GM12878 (cell line): Measurements from ENCODE around the gene PSMD13. TPM values are rescaled to one million over a fixed set of nuclear protein-coding genes. Genes with fewer than 3 reads are reported as not detected.

Experiments used
- ATAC-seq: fragments of 200-7000 bp; cut with Tn5 transposase; 3 replicates; pipeline ENCODE4 v1.9.1; 2020; ENCODE audit warnings: mild to moderate bottlenecking, moderate library complexity
- BruUV-seq: library from RNA; stranded (reverse); fragments of 400-500 nt; replicated peaks from 2 replicates; lab custom pipeline; 2021; lab: Mats Ljungman, UMichigan
- CTCF ChIA-PET: fragments of 300-600 bp; sonication (Branson Sonifier 250); formaldehyde crosslinking; extraction: SDS; loops from one replicate; lab custom pipeline; 2021; ENCODE audit warnings: inconsistent platforms; lab: Yijun Ruan, JAX
- POLR2A ChIA-PET: fragments of 350-600 bp; formaldehyde crosslinking; extraction: SDS; loops from one replicate; lab custom pipeline; 2021; ENCODE audit warnings: inconsistent platforms; lab: Charles Lee
- RAD21 ChIA-PET: fragments of 300-600 bp; sonication (Branson Sonifier 250); formaldehyde crosslinking; loops from one replicate; lab custom pipeline; 2023; ENCODE audit warnings: antibody characterized with exemption; ENCODE audit not compliant: unreplicated experiment; lab: Charles Lee
- SMC1A ChIA-PET: fragments of 300-600 bp; sonication (Branson Sonifier 250); formaldehyde crosslinking; loops from one replicate; lab custom pipeline; 2023; ENCODE audit not compliant: unreplicated experiment, uncharacterized antibody; lab: Charles Lee
- DNase-seq: peaks from one replicate; pipeline ENCODE4 v3.0.0-alpha.2; 2011; ENCODE audit warnings: low read depth, low spot score
- FAIRE-seq: peaks from 3 replicates; lab custom pipeline; 2011; peaks lifted over from hg19 to GRCh38; lab: Jason Lieb, UNC
- H2AFZ ChIP-seq: 2 replicates; pipeline ENCODE4 v1.6.0; 2011; ENCODE audit warnings: low read depth, low read length, control low read depth; ENCODE audit not compliant: control insufficient read depth
- H3K27ac ChIP-seq: 2 replicates; pipeline ENCODE4 v1.5.1; 2011; ENCODE audit warnings: control low read depth; ENCODE audit not compliant: control insufficient read depth, insufficient read depth
- H3K27me3 ChIP-seq, 2 experiments: replicated peaks in 1 of 2; 2 replicates each; pipeline versions ENCODE4 v1.6.0 to v1.6.1; 2011; ENCODE audit warnings: low read length in 1 of 2; ENCODE audit not compliant: control insufficient read depth in 2 of 2, insufficient read depth in 2 of 2
- H3K36me3 ChIP-seq, 2 experiments: 2 replicates each; pipeline ENCODE4 v1.5.1; 2011; ENCODE audit warnings: low read length in 1 of 2; ENCODE audit not compliant: control insufficient read depth in 2 of 2, insufficient read depth in 2 of 2
- H3K4me1 ChIP-seq: 2 replicates; pipeline ENCODE4 v1.6.1; 2011; ENCODE audit warnings: mild to moderate bottlenecking, low read length, moderate library complexity, mixed read lengths; ENCODE audit not compliant: control insufficient read depth, insufficient read depth
- H3K4me2 ChIP-seq: 2 replicates; pipeline ENCODE4 v1.6.0; 2011; ENCODE audit warnings: control low read depth; ENCODE audit not compliant: control insufficient read depth, insufficient read depth
- H3K4me3 ChIP-seq: fragments of 200-600 bp; sonication (generic); 2 replicates; pipeline ENCODE4 v1.5.1; 2016
- H3K79me2 ChIP-seq: 2 replicates; pipeline ENCODE4 v1.6.0; 2011; ENCODE audit warnings: low read length; ENCODE audit not compliant: control insufficient read depth, insufficient read depth
- H3K9ac ChIP-seq: 2 replicates; pipeline ENCODE4 v1.8.0; 2011; ENCODE audit warnings: low read length, control low read depth, mixed read lengths; ENCODE audit not compliant: control insufficient read depth, insufficient read depth
- H3K9me3 ChIP-seq: replicated peaks from 3 replicates; pipeline ENCODE4 v1.5.1; 2011; ENCODE audit warnings: mild to moderate bottlenecking, low read length; ENCODE audit not compliant: control insufficient read depth, insufficient read depth
- H4K20me1 ChIP-seq: 2 replicates; pipeline ENCODE4 v1.6.0; 2011; ENCODE audit not compliant: control insufficient read depth, insufficient read depth
- EP300 ChIP-seq, 2 experiments: fragments of 150-350 bp in 1 of 2; IDR thresholded peaks; 2 replicates each; pipeline ENCODE4 v1.6.1; 2011 to 2012; ENCODE audit warnings: low read depth in 2 of 2, low read length in 2 of 2, borderline replicate concordance in 1 of 2, improper control_type of control experiment in 1 of 2, inconsistent platforms in 1 of 2; ENCODE audit not compliant: control insufficient read depth in 1 of 2
- IKZF1 ChIP-seq: fragments of 450-650 bp; conservative IDR thresholded peaks from 2 replicates; pipeline ENCODE4 v1.6.1; 2017; ENCODE audit warnings: antibody characterized with exemption, mild to moderate bottlenecking
- MEF2B ChIP-seq: fragments of 450-650 bp; IDR thresholded peaks from 2 replicates; pipeline ENCODE4 v1.6.1; 2018; ENCODE audit warnings: mild to moderate bottlenecking, moderate library complexity; ENCODE audit not compliant: partially characterized antibody, poor library complexity, severe bottlenecking
- PML ChIP-seq: IDR thresholded peaks from 2 replicates; pipeline ENCODE4 v1.6.1; 2012; ENCODE audit warnings: low read length, inconsistent platforms
- RELA ChIP-seq: fragments of 450-650 bp; IDR thresholded peaks from 2 replicates; pipeline ENCODE4 v1.8.0; 2014; ENCODE audit warnings: borderline replicate concordance; ENCODE audit not compliant: partially characterized antibody
- RFX5 ChIP-seq: IDR thresholded peaks from 2 replicates; pipeline ENCODE4 v1.6.1; 2011; ENCODE audit warnings: low read depth, low read length, improper control_type of control experiment
- STAT3 ChIP-seq: IDR thresholded peaks from 2 replicates; pipeline ENCODE4 v1.6.1; 2011; ENCODE audit warnings: low read depth, low read length, improper control_type of control experiment
- YBX1 ChIP-seq: fragments of 450-650 bp; IDR thresholded peaks from 2 replicates; pipeline ENCODE4 v1.6.1; 2016; ENCODE audit warnings: antibody characterized with exemption
- ZNF274 ChIP-seq: IDR thresholded peaks from one replicate; pipeline ENCODE4 v1.8.0; 2011; ENCODE audit not compliant: insufficient read length, insufficient read depth
- ZSCAN29 ChIP-seq: fragments of 450-650 bp; IDR thresholded peaks from 2 replicates; pipeline ENCODE4 v1.6.1; 2017; ENCODE audit warnings: mild to moderate bottlenecking, moderate library complexity
- WGBS: methylation state at CpG from one replicate; pipeline ENCODE4 v1.1.6; 2016; ENCODE audit warnings: low lambda C conversion rate; ENCODE audit not compliant: insufficient replicate concordance, insufficient coverage; ENCODE audit errors: missing lambda C conversion rate; 5-methylcytosine and 5-hydroxymethylcytosine counted together
- in situ Hi-C: fragments of 300-500 bp; cut with MboI; formaldehyde crosslinking; loops from 9 replicates; pipeline ENCODE4 v1.14.3; 2018; ENCODE audit warnings: mixed read lengths
- intact Hi-C: fragments of 100-400 bp; cut with micrococcal nuclease; formaldehyde crosslinking; loops from one replicate; pipeline ENCODE4 v1.14.2; 2022; ENCODE audit not compliant: unreplicated experiment
- polyA plus RNA-seq, 11 experiments: library from polyadenylated mRNA; depleted of rRNA in 4 of 11; unstranded in 6 of 11; stranded (reverse) in 5 of 11; fragments of >200 nt; fragmentation: Nextera tagmentation in 4 of 11; fragmentation: Illumina TruSeq in 1 of 11; extraction: Ambion mirVana in 4 of 11; extraction: Trizol in 1 of 11; gene quantifications; 1 replicate in 1 of 11; 2 replicates in 10 of 11; pipeline versions ENCODE4 v1.2.1 to v1.2.3, GENCODE V29; 2011 to 2016; ENCODE audit warnings: inconsistent platforms in 2 of 11, missing spikeins in 2 of 11, low read depth in 1 of 11
- total RNA-seq, 4 experiments: library from RNA; depleted of rRNA in 3 of 4; stranded (reverse); fragments of >200 nt in 3 of 4; fragmentation: Illumina TruSeq in 1 of 4; extraction: Trizol in 1 of 4; gene quantifications; 2 replicates each; pipeline versions ENCODE4 v1.2.1 to v1.2.3, GENCODE V29; 2013 to 2021
- TF ChIP-seq, protein P1 (sequence below): IDR thresholded peaks from 2 replicates; pipeline ENCODE4 v1.6.1; 2012; ENCODE audit warnings: low read depth, low read length, improper control_type of control experiment
- TF ChIP-seq, protein P2 (sequence below): IDR thresholded peaks from 2 replicates; pipeline ENCODE4 v1.6.1; 2011; ENCODE audit warnings: low read depth, low read length, improper control_type of control experiment, borderline replicate concordance

PSMD13 gene
- total and polyA plus RNA-seq, 10 of the 15 experiments (the other 5 are each of a cell fraction or from before 2014, with no cell fraction given), result 141 to 303 (median 177) TPM

DNA sequence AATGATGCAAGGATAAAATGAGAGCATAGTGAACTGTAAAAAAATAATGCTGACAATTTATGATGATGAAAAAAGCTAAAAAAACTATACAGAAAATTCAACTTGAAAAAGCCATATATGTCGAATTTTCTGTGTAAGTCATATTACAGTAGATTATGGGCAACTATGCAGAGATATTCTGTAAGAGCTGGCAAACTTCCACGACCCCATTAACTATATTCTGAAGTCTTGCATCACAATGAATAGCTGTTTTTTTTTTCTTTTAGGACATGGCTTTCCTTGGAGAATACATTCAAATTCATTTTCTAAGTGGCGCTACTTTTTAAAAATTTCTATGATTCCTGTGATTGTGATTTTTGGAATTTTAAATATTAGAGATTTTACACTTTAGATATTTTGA is 18.4 kb downstream of the PSMD13 start:
- peaks cover 7 to 15% of the 10 kb centered on the region in 2 experiments; a peak in 3 of 4 replicates for H3K36me3 ChIP-seq
- no peaks in the 10 kb centered on the region for H3K79me2 ChIP-seq
- no peak overlapping the region for H3K4me2 ChIP-seq
- POLR2A ChIA-PET, result interaction anchor here (0.6 kb wide), 1 partner anchor 57 kb away, joined by 3 read pairs; no protein-coding TSS in a partner anchor
- 68% methylated on average over 3 of the region's 3 CpGs for WGBS
- no peak for FAIRE-seq
- no peak overlapping the region for H3K27ac ChIP-seq
- no peak for DNase-seq
- TF ChIP-seq MEF2B (no peak), RELA (no peak)
- no TSS peak for BruUV-seq
- RAD21 ChIA-PET, result no interaction called here
- H3K9me3 ChIP-seq, result no peaks in the 10 kb centered on the region
- no peaks in the 10 kb centered on the region for H4K20me1 ChIP-seq
- H3K4me1 ChIP-seq, result peaks cover 13% of the 10 kb centered on the region
- SMC1A ChIA-PET, result no interaction called here
- H3K4me3 ChIP-seq, result no peak overlapping the region
- no peak overlapping the region for H3K9ac ChIP-seq
- CTCF ChIA-PET, result interaction anchor here (0.9 to 1.1 kb wide), 3 partner anchors 18 to 107 kb away, joined by 3 read pairs; no protein-coding TSS in a partner anchor
- intact Hi-C loops, result no loop called here
- H3K27me3 ChIP-seq, result no peaks in the 10 kb centered on the region
- no peak for ATAC-seq
- in situ Hi-C loops, result no loop called here
- H2AFZ ChIP-seq, result no peak overlapping the region

DNA sequence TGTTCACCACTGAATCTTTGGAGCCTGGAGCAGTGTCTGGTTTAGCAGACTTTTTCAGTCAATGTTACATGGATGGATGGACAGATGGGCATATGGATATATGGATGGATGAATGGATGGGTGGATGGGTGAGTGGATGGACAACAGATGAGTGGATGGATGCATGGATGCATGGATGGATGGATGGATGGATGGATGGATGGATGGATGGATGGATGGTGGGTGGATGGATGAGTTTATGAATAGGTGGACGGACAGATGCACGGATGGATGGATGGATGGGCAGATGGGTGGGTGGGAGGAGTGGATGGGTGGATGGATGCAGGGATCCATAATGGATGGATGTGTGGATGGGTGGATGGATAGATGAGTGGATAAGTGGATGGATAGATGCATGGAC is 19.0 kb downstream of the PSMD13 start:
- Histone ChIP-seq H3K4me3 (no peak overlapping the region), H2AFZ (no peak overlapping the region), H3K9me3 (no peaks in the 10 kb centered on the region; the same call in 2 of the 3 replicates), H3K4me1 (peaks cover 13% of the 10 kb centered on the region), H3K36me3 (peaks cover 7 to 15% of the 10 kb centered on the region in 2 experiments; a peak in 3 of 4 replicates), H3K79me2 (no peaks in the 10 kb centered on the region), H4K20me1 (no peaks in the 10 kb centered on the region), H3K4me2 (no peak overlapping the region), H3K27me3 (no peaks in the 10 kb centered on the region), H3K9ac (no peak overlapping the region), H3K27ac (no peak overlapping the region)
- ChIA-PET RAD21 (no interaction called here), POLR2A (interaction anchor here (0.6 kb wide), 1 partner anchor 57 kb away, joined by 3 read pairs; no protein-coding TSS in a partner anchor), SMC1A (no interaction called here), CTCF (interaction anchor here (1.1 kb wide), 1 partner anchor 18 kb away, joined by 3 read pairs; no protein-coding TSS in a partner anchor)
- FAIRE-seq, result no peak
- intact Hi-C loops (no loop called here), in situ Hi-C loops (no loop called here)
- ATAC-seq, result no peak
- TF ChIP-seq ZNF274, result no peak
- TF ChIP-seq RFX5, result no peak
- TF ChIP-seq STAT3, result no peak
- TF ChIP-seq YBX1, result no peak
- no peak for TF ChIP-seq EP300 (IDR thresholded peaks at IDR 0.05; ENCODE audit: borderline replicate concordance in 1 of 2, control insufficient read depth in 1 of 2, low read depth in 2 of 2, low read length in 2 of 2)
- TF ChIP-seq IKZF1, result no peak
- TF ChIP-seq, protein P1, sequence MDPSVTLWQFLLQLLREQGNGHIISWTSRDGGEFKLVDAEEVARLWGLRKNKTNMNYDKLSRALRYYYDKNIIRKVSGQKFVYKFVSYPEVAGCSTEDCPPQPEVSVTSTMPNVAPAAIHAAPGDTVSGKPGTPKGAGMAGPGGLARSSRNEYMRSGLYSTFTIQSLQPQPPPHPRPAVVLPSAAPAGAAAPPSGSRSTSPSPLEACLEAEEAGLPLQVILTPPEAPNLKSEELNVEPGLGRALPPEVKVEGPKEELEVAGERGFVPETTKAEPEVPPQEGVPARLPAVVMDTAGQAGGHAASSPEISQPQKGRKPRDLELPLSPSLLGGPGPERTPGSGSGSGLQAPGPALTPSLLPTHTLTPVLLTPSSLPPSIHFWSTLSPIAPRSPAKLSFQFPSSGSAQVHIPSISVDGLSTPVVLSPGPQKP, result no peak
- TF ChIP-seq PML, result no peak
- TF ChIP-seq ZSCAN29, result no peak
- TF ChIP-seq, protein P2, sequence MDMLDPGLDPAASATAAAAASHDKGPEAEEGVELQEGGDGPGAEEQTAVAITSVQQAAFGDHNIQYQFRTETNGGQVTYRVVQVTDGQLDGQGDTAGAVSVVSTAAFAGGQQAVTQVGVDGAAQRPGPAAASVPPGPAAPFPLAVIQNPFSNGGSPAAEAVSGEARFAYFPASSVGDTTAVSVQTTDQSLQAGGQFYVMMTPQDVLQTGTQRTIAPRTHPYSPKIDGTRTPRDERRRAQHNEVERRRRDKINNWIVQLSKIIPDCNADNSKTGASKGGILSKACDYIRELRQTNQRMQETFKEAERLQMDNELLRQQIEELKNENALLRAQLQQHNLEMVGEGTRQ, result no peak
- no CpG with 5 or more reads among the region's 2 CpGs for WGBS
- no peak for DNase-seq
- BruUV-seq, result no TSS peak
